Neural cell (in vitro differentiated cells): ENCODE data around the gene FAM53B. TPM values are rescaled to one million over a fixed set of nuclear protein-coding genes. Genes with fewer than 3 reads are reported as not detected.

Experiments
- H2AFZ ChIP-seq: fragments of 200-600, 300-800 bp; sonication (generic), shearing (Covaris generic); 2 replicates; pipeline ENCODE4 v1.6.0; 2014; ENCODE audit warnings: low read depth, mild to moderate bottlenecking, antibody characterized with exemption, low read length, moderate library complexity
- H3F3A ChIP-seq: fragments of 200-600 bp; shearing (Covaris generic); 2 replicates; pipeline ENCODE4 v1.6.1; 2016; ENCODE audit warnings: mild to moderate bottlenecking, moderate library complexity, mixed read lengths, antibody characterized with exemption, low read length; ENCODE audit not compliant: insufficient read depth, poor library complexity, severe bottlenecking
- H3K27ac ChIP-seq: fragments of 200-600, 300-800 bp; sonication (generic), shearing (Covaris generic); 2 replicates; pipeline ENCODE4 v1.5.1; 2014; ENCODE audit warnings: mild to moderate bottlenecking, low read length, moderate library complexity
- H3K27me3 ChIP-seq: fragments of 300-800, 200-600 bp; sonication (generic), shearing (Covaris generic); 2 replicates; pipeline ENCODE4 v1.6.0; 2014; ENCODE audit warnings: mild to moderate bottlenecking, low read depth, low read length, moderate library complexity; ENCODE audit not compliant: insufficient read depth
- H3K36me3 ChIP-seq: fragments of 300-800, 200-600 bp; sonication (generic), shearing (Covaris generic); 2 replicates; pipeline ENCODE4 v1.5.1; 2014; ENCODE audit warnings: mild to moderate bottlenecking, antibody characterized with exemption, low read length, moderate library complexity; ENCODE audit not compliant: insufficient read depth
- H3K4me2 ChIP-seq: fragments of 300-800, 200-600 bp; sonication (generic), shearing (Covaris generic); 2 replicates; pipeline ENCODE4 v1.6.0; 2014; ENCODE audit warnings: mild to moderate bottlenecking, low read length
- H3K4me3 ChIP-seq: fragments of 300-800, 200-600 bp; sonication (generic), shearing (Covaris generic); 2 replicates; pipeline ENCODE4 v1.5.1; 2014; ENCODE audit warnings: mild to moderate bottlenecking, low read length, moderate library complexity
- H3K79me2 ChIP-seq: fragments of 200-600 bp; shearing (Covaris generic); replicated peaks from 2 replicates; pipeline ENCODE4 v1.6.0; 2014; ENCODE audit warnings: mild to moderate bottlenecking, low read length, moderate library complexity; ENCODE audit not compliant: insufficient read depth
- H3K9ac ChIP-seq: fragments of 300-800, 200-600 bp; sonication (generic), shearing (Covaris generic); 2 replicates; pipeline ENCODE4 v1.6.1; 2016; ENCODE audit warnings: mild to moderate bottlenecking, low read length, mixed read lengths
- H3K9me2 ChIP-seq: fragments of 200-600 bp; shearing (Covaris generic); 2 replicates; pipeline ENCODE4 v1.6.1; 2016; ENCODE audit warnings: mild to moderate bottlenecking, low read length, mixed read lengths; ENCODE audit not compliant: insufficient read depth
- H3K9me3 ChIP-seq: fragments of 200-600, 300-800 bp; sonication (generic), shearing (Covaris generic); 2 replicates; pipeline ENCODE4 v1.6.1; 2016; ENCODE audit warnings: mild to moderate bottlenecking, mixed run types, low read length, moderate library complexity, mixed read lengths
- H4K20me1 ChIP-seq: fragments of 200-600 bp; shearing (Covaris generic); 2 replicates; pipeline ENCODE4 v1.6.1; 2016; ENCODE audit warnings: mild to moderate bottlenecking, mixed run types; ENCODE audit not compliant: insufficient read depth
- EP300 ChIP-seq: fragments of 450-650 bp; conservative IDR thresholded peaks from 2 replicates; pipeline ENCODE4 v1.6.1; 2014; ENCODE audit warnings: antibody characterized with exemption, mild to moderate bottlenecking, moderate library complexity; ENCODE audit not compliant: poor library complexity, severe bottlenecking
- EZH2 ChIP-seq: fragments of 200-600, 300-800 bp; shearing (Covaris generic), sonication (generic); IDR thresholded peaks from 2 replicates; pipeline ENCODE4 v1.6.1; 2014; ENCODE audit warnings: antibody characterized with exemption, low read length, borderline replicate concordance, mild to moderate bottlenecking; ENCODE audit not compliant: insufficient read depth, poor library complexity, severe bottlenecking
- MXI1 ChIP-seq: fragments of 450-650 bp; conservative IDR thresholded peaks from 2 replicates; pipeline ENCODE4 v1.6.1; 2014; ENCODE audit warnings: antibody characterized with exemption, mild to moderate bottlenecking; ENCODE audit not compliant: poor library complexity, severe bottlenecking
- RAD21 ChIP-seq: fragments of 450-650 bp; conservative IDR thresholded peaks from 2 replicates; pipeline ENCODE4 v1.6.1; 2014; ENCODE audit warnings: antibody characterized with exemption, mild to moderate bottlenecking, moderate library complexity
- SMC3 ChIP-seq: fragments of 450-650 bp; conservative IDR thresholded peaks from 2 replicates; pipeline ENCODE4 v1.6.1; 2014; ENCODE audit warnings: antibody characterized with exemption, mild to moderate bottlenecking, moderate library complexity; ENCODE audit not compliant: poor library complexity
- polyA plus RNA-seq: library from polyadenylated mRNA; depleted of rRNA; stranded (reverse); fragments of >200 nt; gene quantifications from 2 replicates; pipeline ENCODE4 v1.2.3, GENCODE V29; 2014
- TF ChIP-seq, protein P1 (sequence below): IDR thresholded peaks from 2 replicates; pipeline ENCODE4 v1.6.1; 2012; ENCODE audit warnings: borderline replicate concordance
- TF ChIP-seq, protein P2 (sequence below): fragments of 450-650 bp; IDR thresholded peaks from 2 replicates; pipeline ENCODE4 v1.5.1; 2014; ENCODE audit warnings: antibody characterized with exemption, mild to moderate bottlenecking, moderate library complexity; ENCODE audit not compliant: poor library complexity, severe bottlenecking

Gene FAM53B
- polyA plus RNA-seq, 1 donor from 2014 or later, result 21.8 TPM

DNA sequence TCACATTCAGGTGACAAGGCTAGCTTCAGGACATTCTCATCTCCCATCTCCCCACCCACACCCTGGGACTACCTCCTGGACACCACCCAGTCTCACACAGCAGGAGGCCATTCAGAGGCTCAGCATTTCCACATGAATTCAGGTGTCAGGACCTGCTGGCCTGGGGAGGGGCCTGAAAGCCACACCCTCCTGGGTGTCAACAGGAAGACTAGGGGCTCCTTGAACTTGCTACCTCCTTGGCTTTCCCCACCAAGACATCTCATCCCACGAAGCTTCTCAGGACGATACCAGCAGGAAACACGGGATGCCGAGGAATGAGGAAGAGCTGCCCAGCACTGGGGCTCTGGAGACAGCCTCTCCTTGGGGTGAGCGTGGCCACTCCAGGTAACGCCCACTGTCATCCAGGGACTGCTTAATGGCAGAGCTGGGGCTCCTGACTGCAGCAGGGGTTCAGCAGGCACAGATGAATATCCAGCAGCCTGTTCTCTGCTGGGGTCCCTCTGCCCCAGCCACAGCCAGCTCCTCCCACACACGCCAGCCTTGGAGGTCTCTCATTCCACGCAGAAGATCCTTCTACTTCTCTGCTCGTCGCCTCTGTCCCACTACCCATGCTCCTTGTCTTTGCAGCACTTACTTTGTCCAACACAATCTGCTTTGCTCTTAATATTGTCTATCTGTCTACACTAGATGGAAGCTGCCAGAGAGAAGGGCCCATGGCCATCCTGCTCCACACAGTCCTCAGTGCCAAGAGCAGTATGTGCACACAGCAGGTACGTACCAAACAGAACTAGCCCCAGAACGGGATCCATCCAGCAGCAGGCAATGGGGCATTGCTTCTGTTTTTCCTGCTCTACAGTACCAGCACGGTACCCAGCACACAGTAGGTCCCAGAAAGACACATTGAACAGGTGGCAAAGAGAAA lies 88.7 kb downstream of the FAM53B start:
- Histone ChIP-seq H3K36me3 (peaks cover 2% of the 10 kb centered on the region), H4K20me1 (no peaks in the 10 kb centered on the region), H3K79me2 (no peaks in the 10 kb centered on the region), H3K27me3 (no peaks in the 10 kb centered on the region), H3K9me3 (no peaks in the 10 kb centered on the region), H3K4me3 (no peak overlapping the region), H3K9me2 (no peaks in the 10 kb centered on the region), H3F3A (no peaks in the 10 kb centered on the region), H3K4me2 (no peak overlapping the region), H2AFZ (no peak overlapping the region), H3K9ac (no peak overlapping the region), H3K27ac (no peak overlapping the region)
- TF ChIP-seq, protein P1, sequence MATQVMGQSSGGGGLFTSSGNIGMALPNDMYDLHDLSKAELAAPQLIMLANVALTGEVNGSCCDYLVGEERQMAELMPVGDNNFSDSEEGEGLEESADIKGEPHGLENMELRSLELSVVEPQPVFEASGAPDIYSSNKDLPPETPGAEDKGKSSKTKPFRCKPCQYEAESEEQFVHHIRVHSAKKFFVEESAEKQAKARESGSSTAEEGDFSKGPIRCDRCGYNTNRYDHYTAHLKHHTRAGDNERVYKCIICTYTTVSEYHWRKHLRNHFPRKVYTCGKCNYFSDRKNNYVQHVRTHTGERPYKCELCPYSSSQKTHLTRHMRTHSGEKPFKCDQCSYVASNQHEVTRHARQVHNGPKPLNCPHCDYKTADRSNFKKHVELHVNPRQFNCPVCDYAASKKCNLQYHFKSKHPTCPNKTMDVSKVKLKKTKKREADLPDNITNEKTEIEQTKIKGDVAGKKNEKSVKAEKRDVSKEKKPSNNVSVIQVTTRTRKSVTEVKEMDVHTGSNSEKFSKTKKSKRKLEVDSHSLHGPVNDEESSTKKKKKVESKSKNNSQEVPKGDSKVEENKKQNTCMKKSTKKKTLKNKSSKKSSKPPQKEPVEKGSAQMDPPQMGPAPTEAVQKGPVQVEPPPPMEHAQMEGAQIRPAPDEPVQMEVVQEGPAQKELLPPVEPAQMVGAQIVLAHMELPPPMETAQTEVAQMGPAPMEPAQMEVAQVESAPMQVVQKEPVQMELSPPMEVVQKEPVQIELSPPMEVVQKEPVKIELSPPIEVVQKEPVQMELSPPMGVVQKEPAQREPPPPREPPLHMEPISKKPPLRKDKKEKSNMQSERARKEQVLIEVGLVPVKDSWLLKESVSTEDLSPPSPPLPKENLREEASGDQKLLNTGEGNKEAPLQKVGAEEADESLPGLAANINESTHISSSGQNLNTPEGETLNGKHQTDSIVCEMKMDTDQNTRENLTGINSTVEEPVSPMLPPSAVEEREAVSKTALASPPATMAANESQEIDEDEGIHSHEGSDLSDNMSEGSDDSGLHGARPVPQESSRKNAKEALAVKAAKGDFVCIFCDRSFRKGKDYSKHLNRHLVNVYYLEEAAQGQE, result no peak
- TF ChIP-seq RAD21, result no peak
- no peak for TF ChIP-seq MXI1
- no peak for TF ChIP-seq SMC3
- no peak for TF ChIP-seq EP300

DNA sequence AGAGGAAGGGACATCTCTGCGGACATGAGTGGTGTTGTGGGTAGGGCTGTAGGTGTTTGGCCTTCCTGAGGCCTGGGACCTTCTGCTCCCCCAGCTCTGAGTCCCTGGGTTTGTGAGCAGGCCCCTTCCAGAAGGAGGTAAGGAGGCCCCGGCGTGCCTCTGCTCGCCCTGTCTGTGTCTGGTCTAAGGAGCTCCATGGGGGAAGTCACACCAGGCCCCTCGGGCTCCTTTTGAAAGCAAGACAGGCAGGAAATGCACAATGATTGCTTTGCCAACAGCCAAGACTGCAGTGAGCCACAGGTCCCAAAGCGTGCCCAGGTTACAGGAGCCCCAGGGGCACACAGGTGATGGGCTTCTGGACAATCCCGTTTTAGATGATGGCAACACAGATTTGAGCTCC lies 89.5 kb downstream of the FAM53B start:
- Histone ChIP-seq H3K36me3 (no peaks in the 10 kb centered on the region), H3K9ac (no peak overlapping the region), H3F3A (no peaks in the 10 kb centered on the region), H3K4me3 (no peak overlapping the region), H2AFZ (no peak overlapping the region), H3K27ac (no peak overlapping the region), H3K9me3 (no peaks in the 10 kb centered on the region), H3K9me2 (no peaks in the 10 kb centered on the region), H3K4me2 (no peak overlapping the region), H3K79me2 (no peaks in the 10 kb centered on the region), H3K27me3 (no peaks in the 10 kb centered on the region), H4K20me1 (no peaks in the 10 kb centered on the region)
- TF ChIP-seq MXI1 (no peak), EZH2 (no peak), SMC3 (no peak), EP300 (no peak)
- TF ChIP-seq, protein P2, sequence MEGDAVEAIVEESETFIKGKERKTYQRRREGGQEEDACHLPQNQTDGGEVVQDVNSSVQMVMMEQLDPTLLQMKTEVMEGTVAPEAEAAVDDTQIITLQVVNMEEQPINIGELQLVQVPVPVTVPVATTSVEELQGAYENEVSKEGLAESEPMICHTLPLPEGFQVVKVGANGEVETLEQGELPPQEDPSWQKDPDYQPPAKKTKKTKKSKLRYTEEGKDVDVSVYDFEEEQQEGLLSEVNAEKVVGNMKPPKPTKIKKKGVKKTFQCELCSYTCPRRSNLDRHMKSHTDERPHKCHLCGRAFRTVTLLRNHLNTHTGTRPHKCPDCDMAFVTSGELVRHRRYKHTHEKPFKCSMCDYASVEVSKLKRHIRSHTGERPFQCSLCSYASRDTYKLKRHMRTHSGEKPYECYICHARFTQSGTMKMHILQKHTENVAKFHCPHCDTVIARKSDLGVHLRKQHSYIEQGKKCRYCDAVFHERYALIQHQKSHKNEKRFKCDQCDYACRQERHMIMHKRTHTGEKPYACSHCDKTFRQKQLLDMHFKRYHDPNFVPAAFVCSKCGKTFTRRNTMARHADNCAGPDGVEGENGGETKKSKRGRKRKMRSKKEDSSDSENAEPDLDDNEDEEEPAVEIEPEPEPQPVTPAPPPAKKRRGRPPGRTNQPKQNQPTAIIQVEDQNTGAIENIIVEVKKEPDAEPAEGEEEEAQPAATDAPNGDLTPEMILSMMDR, result no peak
- TF ChIP-seq, protein P1, result no peak
